ENCODE measurements around the gene HERC3.
A peak's percentile ranks its signal among the peaks of the same experiment; 100 is the strongest.

HERC3 gene

DNA sequence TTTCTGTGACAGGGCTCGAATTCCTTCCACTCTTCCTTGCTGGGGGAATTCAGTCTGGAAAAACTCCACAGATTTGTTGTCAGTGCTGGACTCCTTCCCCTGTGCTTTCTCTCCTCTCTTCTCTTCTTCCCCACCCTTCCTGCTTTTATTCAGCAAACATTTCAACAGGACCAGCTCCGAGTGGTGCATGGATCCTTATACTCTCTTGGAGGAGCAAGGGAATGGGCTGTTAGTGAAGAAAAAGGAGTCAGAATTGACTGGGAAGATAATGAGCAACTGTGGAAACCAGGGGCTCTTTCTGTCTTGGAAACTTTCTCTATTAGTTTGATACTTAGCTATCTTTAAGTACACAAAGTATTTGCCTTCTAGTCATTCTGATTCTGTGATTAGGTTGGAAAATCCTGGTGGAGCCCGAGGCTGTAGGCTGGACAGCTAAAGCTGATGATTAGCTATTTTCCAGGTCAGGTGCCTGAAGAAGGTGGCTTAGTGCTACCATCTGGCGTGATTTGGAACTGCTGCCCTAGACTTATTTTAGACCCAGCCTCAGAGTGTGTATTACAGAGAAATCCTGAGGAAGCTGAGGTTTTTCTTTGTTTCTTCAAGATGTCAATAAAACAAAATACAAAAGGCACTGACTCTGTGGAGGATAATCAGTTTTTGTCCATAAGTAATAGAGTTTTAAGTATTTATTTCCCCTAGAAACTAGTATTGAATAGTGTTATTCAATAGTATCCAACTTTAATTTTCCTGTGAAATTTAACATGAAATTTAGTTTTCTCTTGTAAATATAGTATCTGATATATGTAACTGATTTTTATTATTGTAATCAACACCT lies 67.0 kb downstream of the HERC3 start:
- no peaks in the 10 kb centered on the region for H3K9me3 Mint-ChIP-seq
- DNase-seq, result peak; percentile 8
- no peaks in the 10 kb centered on the region for H3K4me1 Mint-ChIP-seq
- no peak overlapping the region for H3K27ac Mint-ChIP-seq
- H3K4me3 Mint-ChIP-seq, result no peak overlapping the region
- H3K27me3 Mint-ChIP-seq, result no peaks in the 10 kb centered on the region
- H3K36me3 Mint-ChIP-seq, result peaks cover 25 to 42% of the 10 kb centered on the region in 2 donors
- peak; percentile 84 to 92 for ATAC-seq (replicated peaks)

- no peak overlapping the region for H3K27ac Mint-ChIP-seq
- H3K4me1 Mint-ChIP-seq, result no peaks in the 10 kb centered on the region
- no peak for ATAC-seq (replicated peaks)
- no peak for DNase-seq
- no peaks in the 10 kb centered on the region for H3K9me3 Mint-ChIP-seq
- H3K4me3 Mint-ChIP-seq, result no peak overlapping the region
- H3K27me3 Mint-ChIP-seq, result no peaks in the 10 kb centered on the region
- peaks cover 26 to 44% of the 10 kb centered on the region in 2 donors for H3K36me3 Mint-ChIP-seq
These were observed 67.6 kb downstream of the HERC3 start for GRCh38 chr4:88659890-88660208.

- Mint-ChIP-seq H3K4me1 (no peaks in the 10 kb centered on the region), H3K27me3 (no peaks in the 10 kb centered on the region), H3K36me3 (peaks cover 19 to 40% of the 10 kb centered on the region in 2 donors), H3K4me3 (no peak overlapping the region), H3K27ac (no peak overlapping the region), H3K9me3 (no peaks in the 10 kb centered on the region)
- no peak for DNase-seq
- no peak for ATAC-seq (replicated peaks)
These were observed 68.4 kb downstream of the HERC3 start for GRCh38 chr4:88660446-88661294.

DNA sequence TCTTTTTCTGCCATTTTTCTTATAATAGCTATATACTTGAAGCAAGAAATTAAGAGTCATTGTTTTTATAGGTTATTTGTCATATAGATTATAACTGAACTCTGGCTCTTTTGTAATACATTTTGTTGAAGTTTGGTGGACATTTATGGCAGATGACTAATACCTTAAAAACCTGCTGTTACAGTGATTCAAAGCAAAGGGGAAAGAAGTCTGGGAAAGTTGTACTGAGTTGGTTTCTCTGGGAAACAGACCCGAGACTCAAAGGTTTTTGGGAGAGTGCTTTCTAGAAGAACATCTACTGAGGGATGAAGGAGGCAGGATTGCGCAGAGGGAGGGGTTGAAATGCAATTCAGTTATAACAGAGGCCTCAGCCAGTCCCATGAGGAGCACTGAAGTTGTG lies 69.5 kb downstream of the HERC3 start:
- H3K9me3 Mint-ChIP-seq, result no peaks in the 10 kb centered on the region
- ATAC-seq (replicated peaks) (no peak), DNase-seq (no peak)
- no peaks in the 10 kb centered on the region for H3K27me3 Mint-ChIP-seq
- H3K27ac Mint-ChIP-seq, result no peak overlapping the region
- no peaks in the 10 kb centered on the region for H3K4me1 Mint-ChIP-seq
- peaks cover 12 to 32% of the 10 kb centered on the region in 2 donors for H3K36me3 Mint-ChIP-seq
- H3K4me3 Mint-ChIP-seq, result no peak overlapping the region

- ATAC-seq (replicated peaks) (peak; percentile 59 to 77), DNase-seq (no peak)
- Mint-ChIP-seq H3K36me3 (peaks cover 7 to 22% of the 10 kb centered on the region in 2 donors), H3K4me1 (no peaks in the 10 kb centered on the region), H3K27me3 (no peaks in the 10 kb centered on the region), H3K9me3 (no peaks in the 10 kb centered on the region), H3K27ac (no peak overlapping the region), H3K4me3 (no peak overlapping the region)
These were observed 80.7 kb downstream of the HERC3 start for GRCh38 chr4:88672987-88673386.

- H3K36me3 Mint-ChIP-seq, result peaks cover 11 to 26% of the 10 kb centered on the region in 2 donors
- no peaks in the 10 kb centered on the region for H3K9me3 Mint-ChIP-seq
- H3K27ac Mint-ChIP-seq, result no peak overlapping the region
- ATAC-seq (replicated peaks), result no peak
- H3K4me3 Mint-ChIP-seq, result no peak overlapping the region
- H3K27me3 Mint-ChIP-seq, result no peaks in the 10 kb centered on the region
- no peak for DNase-seq
- H3K4me1 Mint-ChIP-seq, result no peaks in the 10 kb centered on the region
These were observed 81.6 kb downstream of the HERC3 start for GRCh38 chr4:88673886-88674285.

GRCh38 chr4:88674565-88674964 lies 82.3 kb downstream of the HERC3 start:
- ATAC-seq (replicated peaks) (no peak), DNase-seq (no peak)
- Mint-ChIP-seq H3K9me3 (no peaks in the 10 kb centered on the region), H3K27me3 (no peaks in the 10 kb centered on the region), H3K27ac (no peak overlapping the region), H3K4me3 (no peak overlapping the region), H3K4me1 (no peaks in the 10 kb centered on the region), H3K36me3 (peaks cover 17 to 32% of the 10 kb centered on the region in 2 donors)

- DNase-seq (no peak), ATAC-seq (replicated peaks) (no peak)
- Mint-ChIP-seq H3K27ac (no peak overlapping the region), H3K4me1 (no peaks in the 10 kb centered on the region), H3K36me3 (peaks cover 20 to 33% of the 10 kb centered on the region in 2 donors), H3K4me3 (no peak overlapping the region), H3K27me3 (no peaks in the 10 kb centered on the region), H3K9me3 (no peaks in the 10 kb centered on the region)
These were observed 82.7 kb downstream of the HERC3 start for GRCh38 chr4:88674979-88675378.

DNA sequence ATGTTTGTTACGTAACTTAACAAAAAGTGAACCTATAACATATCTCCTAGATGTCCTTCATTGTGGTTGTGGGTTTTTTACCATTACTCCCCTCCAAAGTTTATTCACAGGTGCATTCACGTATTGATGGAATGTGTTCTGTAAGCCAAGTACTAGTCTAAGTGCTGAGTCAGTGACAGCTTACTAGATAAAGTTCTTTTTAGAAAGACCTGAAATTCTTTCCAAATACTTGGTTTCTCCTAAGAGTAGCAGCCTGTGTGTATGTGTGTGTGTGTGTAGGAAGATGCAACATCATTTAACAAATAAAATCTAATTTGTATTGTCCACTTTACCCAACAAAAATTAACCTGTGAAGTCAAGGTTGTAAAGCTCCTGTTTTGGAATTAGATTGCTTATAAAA lies 83.3 kb downstream of the HERC3 start:
- no peaks in the 10 kb centered on the region for H3K4me1 Mint-ChIP-seq
- H3K27ac Mint-ChIP-seq, result no peak overlapping the region
- no peak overlapping the region for H3K4me3 Mint-ChIP-seq
- ATAC-seq (replicated peaks), result no peak
- DNase-seq, result no peak
- H3K27me3 Mint-ChIP-seq, result no peaks in the 10 kb centered on the region
- H3K9me3 Mint-ChIP-seq, result no peaks in the 10 kb centered on the region
- peaks cover 20 to 36% of the 10 kb centered on the region in 2 donors for H3K36me3 Mint-ChIP-seq

GRCh38 chr4:88681209-88681608 lies 88.9 kb downstream of the HERC3 start:
- peaks cover 0 to 1% of the 10 kb centered on the region in 2 donors for H3K9me3 Mint-ChIP-seq
- ATAC-seq (replicated peaks) (no peak), DNase-seq (no peak)
- peaks cover 39 to 66% of the 10 kb centered on the region in 2 donors for H3K36me3 Mint-ChIP-seq
- H3K27me3 Mint-ChIP-seq, result no peaks in the 10 kb centered on the region
- no peak overlapping the region for H3K4me3 Mint-ChIP-seq
- H3K4me1 Mint-ChIP-seq, result no peaks in the 10 kb centered on the region
- no peak overlapping the region for H3K27ac Mint-ChIP-seq

DNA sequence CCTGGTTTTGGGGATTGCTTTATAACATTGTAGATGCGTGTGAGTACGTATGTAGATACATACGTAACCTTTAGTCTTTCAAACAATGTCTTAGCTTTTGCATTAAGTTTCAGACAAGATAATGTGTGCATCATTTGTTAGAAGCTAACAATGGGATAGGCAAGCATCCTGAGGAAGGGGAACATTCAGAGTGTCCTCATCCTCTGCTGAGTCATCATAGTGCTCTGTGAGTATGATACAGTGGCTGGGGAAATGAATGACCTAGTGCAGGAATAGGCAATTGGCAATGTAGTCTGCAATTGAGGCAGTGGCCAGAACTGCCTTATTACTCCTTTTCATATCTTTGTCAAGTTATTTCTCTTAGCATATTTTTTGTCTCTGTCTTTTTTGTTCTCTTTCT lies 98.1 kb downstream of the HERC3 start:
- Mint-ChIP-seq H3K27ac (no peak overlapping the region), H3K36me3 (peaks cover 20 to 26% of the 10 kb centered on the region in 2 donors), H3K9me3 (no peaks in the 10 kb centered on the region), H3K4me1 (no peaks in the 10 kb centered on the region), H3K4me3 (no peak overlapping the region), H3K27me3 (no peaks in the 10 kb centered on the region)
- ATAC-seq (replicated peaks) (no peak), DNase-seq (no peak)

GRCh38 chr4:88693792-88694191 lies 101.5 kb downstream of the HERC3 start:
- peaks cover 9 to 16% of the 10 kb centered on the region in 2 donors for H3K4me1 Mint-ChIP-seq
- DNase-seq (no peak), ATAC-seq (replicated peaks) (no peak)
- H3K4me3 Mint-ChIP-seq, result no peak overlapping the region
- no peaks in the 10 kb centered on the region for H3K9me3 Mint-ChIP-seq
- peaks cover 16 to 22% of the 10 kb centered on the region in 2 donors for H3K36me3 Mint-ChIP-seq
- no peaks in the 10 kb centered on the region for H3K27me3 Mint-ChIP-seq
- H3K27ac Mint-ChIP-seq, result no peak overlapping the region

DNA sequence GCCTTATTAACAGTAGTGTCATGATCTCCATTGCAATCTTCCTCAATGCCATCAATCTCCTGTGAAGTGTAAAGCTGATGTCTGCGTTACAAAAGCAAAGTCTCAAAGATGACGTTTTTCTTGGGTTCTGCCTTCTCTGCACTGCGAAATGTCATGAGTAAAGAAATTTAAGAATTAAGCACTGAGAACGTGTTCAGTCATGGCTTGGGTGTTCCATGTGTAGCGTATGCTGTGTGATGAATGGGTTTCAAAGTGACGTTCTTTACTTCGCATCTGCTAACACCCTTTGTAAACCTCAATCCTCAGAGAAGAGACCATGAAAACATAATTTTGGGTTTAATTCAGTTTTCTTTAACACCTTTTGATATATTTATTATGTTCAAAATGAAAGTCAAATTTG lies 104.3 kb downstream of the HERC3 start:
- H3K27ac Mint-ChIP-seq, result no peak overlapping the region
- DNase-seq, result no peak
- H3K4me1 Mint-ChIP-seq, result peaks cover 11 to 16% of the 10 kb centered on the region in 2 donors
- peaks cover 0 to 4% of the 10 kb centered on the region in 2 donors for H3K9me3 Mint-ChIP-seq
- H3K27me3 Mint-ChIP-seq, result no peaks in the 10 kb centered on the region
- no peak for ATAC-seq (replicated peaks)
- peaks cover 12 to 20% of the 10 kb centered on the region in 2 donors for H3K36me3 Mint-ChIP-seq
- peak overlapping the region in 1 of 2 donors; percentile 93 for H3K4me3 Mint-ChIP-seq

- peaks cover 12 to 20% of the 10 kb centered on the region in 2 donors for H3K36me3 Mint-ChIP-seq
- H3K9me3 Mint-ChIP-seq, result peaks cover 0 to 4% of the 10 kb centered on the region in 2 donors
- peak overlapping the region; percentile 86 to 93 for H3K4me3 Mint-ChIP-seq
- ATAC-seq (replicated peaks), result peak in 1 of 2 donors; percentile 36
- no peak for DNase-seq
- H3K27ac Mint-ChIP-seq, result peak overlapping the region; percentile 91
- peaks cover 11 to 16% of the 10 kb centered on the region in 2 donors for H3K4me1 Mint-ChIP-seq
- H3K27me3 Mint-ChIP-seq, result no peaks in the 10 kb centered on the region
These were observed 104.9 kb downstream of the HERC3 start for GRCh38 chr4:88697141-88697540.

Measured in stimulated activated naive B cell treated with anti-CD40 and anti-IgM and Interleukin-4, amounts not matched to agents 10 μg/mL and 1 μg/mL and 100 μg/mL, for 72 hours (primary cell).